GM12864 (cell line): ENCODE results near the gene TBXAS1.

Experiments used
- DNase-seq: peaks from one replicate; pipeline ENCODE4 v3.0.0-alpha.2; 2011; ENCODE audit warnings: low read depth
- H3K4me3 ChIP-seq: 2 replicates; pipeline ENCODE4 v1.5.1; 2011; ENCODE audit warnings: mild to moderate bottlenecking, low read depth, low read length, control low read depth
- TF ChIP-seq, protein P1 (sequence below): IDR thresholded peaks from 2 replicates; pipeline ENCODE4 v1.5.1; 2011; ENCODE audit warnings: low read depth, mild to moderate bottlenecking, moderate library complexity, low read length, control low read depth, inconsistent platforms; ENCODE audit errors: missing control alignments

The TBXAS1 gene

DNA sequence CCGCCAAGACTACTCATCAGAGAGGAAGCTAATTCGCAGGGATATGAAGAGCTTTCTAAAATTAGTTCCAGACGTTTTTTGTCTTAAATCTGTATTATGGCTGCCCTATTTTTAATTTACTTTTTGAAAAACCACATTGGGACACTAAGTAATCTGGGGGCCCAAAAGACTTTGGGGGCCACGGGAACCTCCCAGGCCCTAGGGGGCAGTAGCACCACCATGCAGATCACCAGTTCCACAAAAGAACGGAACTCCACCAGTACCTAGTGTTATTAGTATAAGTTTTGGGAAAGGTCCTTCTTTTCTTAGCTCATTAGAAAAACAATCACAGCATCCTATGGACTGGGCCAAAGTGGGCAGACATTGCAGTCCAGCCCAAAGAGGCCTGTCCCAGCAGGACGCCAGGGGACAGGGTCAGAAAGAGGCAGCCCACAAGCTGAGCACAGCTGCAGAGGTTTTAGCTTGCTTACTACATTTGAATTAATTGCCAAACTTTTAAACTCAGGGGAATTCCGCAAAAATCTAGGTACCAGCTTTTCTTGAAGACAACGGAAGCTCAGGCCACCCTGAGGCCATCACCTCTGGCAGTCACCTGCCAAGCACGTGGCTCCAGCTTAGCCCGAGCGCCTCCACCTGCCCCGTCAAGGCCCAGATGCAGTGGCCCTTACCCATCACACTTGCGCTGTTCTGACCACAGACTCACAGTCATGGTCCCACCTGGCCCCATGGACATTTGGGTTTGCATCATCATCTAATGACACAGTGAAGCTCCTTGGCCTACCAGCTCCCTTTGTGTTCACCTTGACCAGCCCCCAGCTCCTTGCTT, 158.8 kb downstream of the TBXAS1 start:
- no peak overlapping the region for H3K4me3 ChIP-seq
- TF ChIP-seq, protein P1, sequence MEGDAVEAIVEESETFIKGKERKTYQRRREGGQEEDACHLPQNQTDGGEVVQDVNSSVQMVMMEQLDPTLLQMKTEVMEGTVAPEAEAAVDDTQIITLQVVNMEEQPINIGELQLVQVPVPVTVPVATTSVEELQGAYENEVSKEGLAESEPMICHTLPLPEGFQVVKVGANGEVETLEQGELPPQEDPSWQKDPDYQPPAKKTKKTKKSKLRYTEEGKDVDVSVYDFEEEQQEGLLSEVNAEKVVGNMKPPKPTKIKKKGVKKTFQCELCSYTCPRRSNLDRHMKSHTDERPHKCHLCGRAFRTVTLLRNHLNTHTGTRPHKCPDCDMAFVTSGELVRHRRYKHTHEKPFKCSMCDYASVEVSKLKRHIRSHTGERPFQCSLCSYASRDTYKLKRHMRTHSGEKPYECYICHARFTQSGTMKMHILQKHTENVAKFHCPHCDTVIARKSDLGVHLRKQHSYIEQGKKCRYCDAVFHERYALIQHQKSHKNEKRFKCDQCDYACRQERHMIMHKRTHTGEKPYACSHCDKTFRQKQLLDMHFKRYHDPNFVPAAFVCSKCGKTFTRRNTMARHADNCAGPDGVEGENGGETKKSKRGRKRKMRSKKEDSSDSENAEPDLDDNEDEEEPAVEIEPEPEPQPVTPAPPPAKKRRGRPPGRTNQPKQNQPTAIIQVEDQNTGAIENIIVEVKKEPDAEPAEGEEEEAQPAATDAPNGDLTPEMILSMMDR: no peak
- DNase-seq: no peak

DNA sequence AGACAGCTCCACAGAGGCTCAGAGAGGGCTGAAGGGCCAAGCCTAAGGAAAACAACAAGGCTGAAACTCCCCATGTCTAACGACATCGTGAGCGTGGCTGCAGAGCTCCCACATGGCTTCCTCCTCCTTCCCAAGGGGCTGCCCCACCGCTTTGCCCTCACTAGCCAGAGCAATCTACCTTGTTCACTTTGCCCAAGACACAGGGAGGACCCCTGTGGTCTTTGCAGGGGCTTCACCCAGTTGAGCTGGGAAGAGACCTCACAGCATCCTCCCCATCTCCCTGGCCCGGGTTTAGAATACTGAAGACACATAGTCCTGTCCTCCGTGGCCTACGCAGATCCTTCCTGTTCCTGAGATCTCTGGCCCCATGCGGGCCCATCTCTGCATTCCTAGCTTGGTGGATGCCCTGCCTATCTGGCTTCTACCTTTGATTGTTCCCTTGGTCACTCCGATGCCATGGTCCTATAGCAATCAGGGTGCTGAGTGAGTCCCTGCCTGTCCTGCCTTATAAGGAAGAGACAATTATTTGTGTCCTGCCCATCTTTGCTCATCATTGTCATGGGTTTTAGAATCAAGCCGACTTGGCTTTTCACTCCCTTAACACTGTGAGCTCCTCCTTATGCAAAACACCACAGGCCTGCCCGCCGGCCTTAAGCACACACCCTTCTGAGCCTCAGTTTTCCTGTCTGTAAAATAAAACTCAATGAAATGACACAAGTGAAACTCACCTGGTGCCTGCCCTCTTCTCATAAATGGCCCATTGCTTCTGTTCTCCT, 160.5 kb downstream of the TBXAS1 start:
- no peak for DNase-seq
- TF ChIP-seq, protein P1: no peak
- H3K4me3 ChIP-seq: no peak overlapping the region

DNA sequence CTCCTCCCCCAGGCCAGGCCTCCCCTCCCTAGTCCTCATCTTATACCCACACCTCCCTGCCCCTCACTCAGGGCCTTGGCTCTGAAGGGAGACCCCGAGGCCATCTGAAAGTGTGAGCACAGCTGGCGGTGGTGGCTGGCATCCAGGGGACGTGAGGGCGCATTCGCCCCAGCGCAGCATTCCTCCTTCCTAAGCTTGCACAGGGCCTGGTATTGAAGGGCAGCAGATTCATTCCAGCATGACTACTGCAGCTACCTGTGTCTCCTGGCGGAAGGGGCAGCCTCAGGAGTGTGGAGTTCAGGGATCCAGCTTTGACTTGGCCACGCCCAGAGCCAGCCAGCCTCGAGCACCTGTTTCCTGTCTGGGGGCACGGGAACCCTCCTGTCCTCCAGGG, 161.1 kb downstream of the TBXAS1 start:
- TF ChIP-seq, protein P1: no peak
- H3K4me3 ChIP-seq: no peak overlapping the region
- no peak for DNase-seq

DNA sequence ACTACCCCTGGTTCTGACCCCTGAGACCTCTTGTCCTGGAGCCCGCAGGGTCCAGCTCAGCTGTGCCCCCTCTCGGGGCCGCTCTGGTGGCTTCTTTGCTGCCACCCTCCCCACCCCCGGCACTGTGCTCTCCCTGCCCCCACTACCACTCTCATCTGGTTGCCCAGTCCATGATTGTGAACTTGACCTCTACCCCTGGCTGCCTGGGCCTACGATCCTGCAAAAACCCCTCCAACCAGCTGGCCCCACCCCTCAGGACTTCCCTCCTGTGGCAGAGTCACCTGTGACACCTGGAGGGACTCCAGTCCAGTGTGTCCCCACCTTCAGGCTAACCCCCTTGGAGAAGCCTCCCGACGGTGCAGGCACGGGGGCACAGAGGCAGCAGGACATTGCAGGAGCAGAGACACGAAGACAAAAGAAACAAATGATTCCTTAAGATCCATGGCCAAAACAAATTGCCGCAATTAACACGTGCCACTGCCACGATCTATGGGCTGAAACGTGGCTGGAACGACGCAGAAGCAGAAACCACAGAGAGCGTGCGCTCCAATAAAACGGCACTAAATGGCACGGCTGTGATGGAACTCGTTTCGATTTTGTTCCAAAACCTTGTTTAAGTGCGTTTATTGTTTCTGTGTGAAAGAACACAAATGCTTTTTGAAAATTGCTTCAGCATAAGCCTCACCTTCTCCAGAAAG, 161.7 kb downstream of the TBXAS1 start:
- no peak overlapping the region for H3K4me3 ChIP-seq
- TF ChIP-seq, protein P1: no peak

DNA sequence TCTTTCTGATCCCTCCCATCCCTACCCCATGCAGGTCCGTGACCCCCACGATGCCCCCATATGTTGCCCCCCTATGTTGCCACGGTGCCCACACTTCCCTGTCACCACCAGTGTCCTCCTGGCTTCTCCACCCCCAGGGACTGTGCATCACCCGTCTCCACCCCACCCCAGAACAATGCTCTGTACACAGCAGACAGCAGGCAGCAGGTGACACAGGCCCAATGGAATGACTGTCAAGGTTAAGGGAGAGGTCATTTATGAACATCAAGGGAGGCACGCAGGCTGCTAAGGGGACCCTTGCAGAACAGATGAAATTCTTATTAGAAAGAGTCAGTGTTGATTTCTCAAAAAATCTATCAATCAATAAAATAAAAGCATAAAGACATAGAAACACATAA, 162.2 kb downstream of the TBXAS1 start:
- TF ChIP-seq, protein P1: no peak
- no peak for DNase-seq
- H3K4me3 ChIP-seq: no peak overlapping the region

More for the DNA sequence above, 161.7 kb downstream of the TBXAS1 start:
- DNase-seq: no peak

DNA sequence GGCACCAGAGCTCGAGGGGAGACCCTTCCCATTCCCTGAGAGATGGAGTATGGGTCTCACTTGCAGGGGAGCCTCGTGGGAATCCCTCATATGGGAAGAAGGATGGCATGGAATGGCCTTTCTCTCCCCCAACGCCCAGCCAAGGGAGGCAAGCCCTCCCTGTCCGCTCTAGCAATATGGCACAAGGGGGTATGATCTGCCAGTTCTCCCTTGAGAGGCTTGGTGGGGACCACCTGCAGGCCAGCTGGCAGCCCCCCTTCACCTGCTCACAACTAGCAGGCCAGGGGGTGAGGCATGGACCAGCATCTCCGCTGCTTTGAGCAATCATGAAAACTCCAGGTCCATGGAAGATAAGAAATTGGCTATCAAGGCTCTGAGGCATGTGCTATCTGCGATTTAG, 162.8 kb downstream of the TBXAS1 start:
- no peak for DNase-seq
- no peak overlapping the region for H3K4me3 ChIP-seq
- TF ChIP-seq, protein P1: no peak
